Large intestine (tissue), 3 donors: ENCODE measurements around the gene RBM39. TPM values are rescaled to one million over a fixed set of nuclear protein-coding genes. Genes with fewer than 3 reads are reported as not detected.
"Not testable (repeated sequence)": the region's sequence is repeated elsewhere in the genome, so short reads cannot be mapped to it uniquely, and the experiment has no call there.

Experiments used
- DNase-seq, 2 donors: peaks; one replicate each; pipeline versions ENCODE4 v3.0.0 to v3.0.0-alpha.2; 2013
- H3K27ac ChIP-seq: one replicate; pipeline ENCODE4 v1.5.1; 2013; ENCODE audit warnings: low read length
- H3K27me3 ChIP-seq: 2 replicates; pipeline ENCODE4 v1.6.1; 2013; ENCODE audit warnings: low read length; ENCODE audit not compliant: control insufficient read depth, insufficient read depth
- H3K36me3 ChIP-seq: 2 replicates; pipeline ENCODE4 v1.6.1; 2013; ENCODE audit warnings: low read length; ENCODE audit not compliant: control insufficient read depth, insufficient read depth
- H3K4me1 ChIP-seq: one replicate; pipeline ENCODE4 v1.6.1; 2013; ENCODE audit warnings: low read length; ENCODE audit not compliant: control insufficient read depth, insufficient read depth
- H3K4me3 ChIP-seq: one replicate; pipeline ENCODE4 v1.5.1; 2013; ENCODE audit warnings: low read length
- H3K9me3 ChIP-seq: one replicate; pipeline ENCODE4 v1.6.1; 2013; ENCODE audit warnings: mild to moderate bottlenecking, low read depth, low read length, moderate library complexity; ENCODE audit not compliant: control insufficient read depth
- WGBS: methylation state at CpG from one replicate; pipeline ENCODE4 v1.1.5; 2013; ENCODE audit warnings: low lambda C conversion rate; ENCODE audit not compliant: insufficient coverage; 5-methylcytosine and 5-hydroxymethylcytosine counted together
- polyA plus RNA-seq: library from polyadenylated mRNA; unstranded; fragments of 120-200 nt; gene quantifications from one replicate; pipeline ENCODE4 v1.2.1, GENCODE V29; 2013

The RBM39 gene
- polyA plus RNA-seq, 1 donor, result 429 TPM

GRCh38 chr20:35718972-35719635, 23.0 kb downstream of the RBM39 start:
- no CpG with 5 or more reads among the region's 12 CpGs for WGBS
- H3K4me3 ChIP-seq, result no peak overlapping the region
- H3K9me3 ChIP-seq, result no peaks in the 10 kb centered on the region
- peaks cover 85% of the 10 kb centered on the region for H3K36me3 ChIP-seq
- no peaks in the 10 kb centered on the region for H3K4me1 ChIP-seq
- H3K27ac ChIP-seq, result no peak overlapping the region
- no peaks in the 10 kb centered on the region for H3K27me3 ChIP-seq
- no peak for DNase-seq

- H3K4me3 ChIP-seq, H3K9me3 ChIP-seq, H3K27ac ChIP-seq, H3K27me3 ChIP-seq, DNase-seq, H3K4me1 ChIP-seq: not testable (repeated sequence)
- WGBS, result 80% methylated on average over 1 of the region's 8 CpGs
- peaks cover 82% of the 10 kb centered on the region for H3K36me3 ChIP-seq
Observed at GRCh38 chr20:35718321-35718720, 23.7 kb downstream of the RBM39 start.

GRCh38 chr20:35716330-35716729, 25.7 kb downstream of the RBM39 start:
- no CpG with 5 or more reads among the region's 4 CpGs for WGBS

GRCh38 chr20:35715652-35716051, 26.4 kb downstream of the RBM39 start:
- Histone ChIP-seq H3K27me3 (no peaks in the 10 kb centered on the region), H3K4me1 (no peaks in the 10 kb centered on the region)
- no CpG with 5 or more reads among the region's 2 CpGs for WGBS

More at GRCh38 chr20:35716330-35716729, 25.7 kb downstream of the RBM39 start:
- H3K27me3 ChIP-seq, result no peaks in the 10 kb centered on the region
- peaks cover 79% of the 10 kb centered on the region for H3K36me3 ChIP-seq
- no peak overlapping the region for H3K27ac ChIP-seq
- no peaks in the 10 kb centered on the region for H3K9me3 ChIP-seq
- DNase-seq, result no peak
- H3K4me3 ChIP-seq, result no peak overlapping the region
- no peaks in the 10 kb centered on the region for H3K4me1 ChIP-seq

GRCh38 chr20:35714127-35714526, 27.9 kb downstream of the RBM39 start:
- H3K4me3 ChIP-seq, result no peak overlapping the region
- DNase-seq, result no peak
- no peaks in the 10 kb centered on the region for H3K27me3 ChIP-seq
- H3K27ac ChIP-seq, result no peak overlapping the region
- WGBS, result 100% methylated on average over 4 of the region's 4 CpGs
- H3K9me3 ChIP-seq, result no peaks in the 10 kb centered on the region
- H3K36me3 ChIP-seq, result peaks cover 77% of the 10 kb centered on the region
- no peaks in the 10 kb centered on the region for H3K4me1 ChIP-seq

More at GRCh38 chr20:35715652-35716051, 26.4 kb downstream of the RBM39 start:
- H3K27ac ChIP-seq, result no peak overlapping the region
- H3K9me3 ChIP-seq, result no peaks in the 10 kb centered on the region
- H3K36me3 ChIP-seq, result peaks cover 79% of the 10 kb centered on the region
- H3K4me3 ChIP-seq, result no peak overlapping the region
- no peak for DNase-seq

- H3K4me3 ChIP-seq, DNase-seq, H3K27ac ChIP-seq, H3K4me1 ChIP-seq, H3K27me3 ChIP-seq, H3K9me3 ChIP-seq: not testable (repeated sequence)
- WGBS, result 100% methylated on average over 2 of the region's 9 CpGs
- H3K36me3 ChIP-seq, result peaks cover 74% of the 10 kb centered on the region
Observed at GRCh38 chr20:35713120-35713519, 28.9 kb downstream of the RBM39 start.

DNA sequence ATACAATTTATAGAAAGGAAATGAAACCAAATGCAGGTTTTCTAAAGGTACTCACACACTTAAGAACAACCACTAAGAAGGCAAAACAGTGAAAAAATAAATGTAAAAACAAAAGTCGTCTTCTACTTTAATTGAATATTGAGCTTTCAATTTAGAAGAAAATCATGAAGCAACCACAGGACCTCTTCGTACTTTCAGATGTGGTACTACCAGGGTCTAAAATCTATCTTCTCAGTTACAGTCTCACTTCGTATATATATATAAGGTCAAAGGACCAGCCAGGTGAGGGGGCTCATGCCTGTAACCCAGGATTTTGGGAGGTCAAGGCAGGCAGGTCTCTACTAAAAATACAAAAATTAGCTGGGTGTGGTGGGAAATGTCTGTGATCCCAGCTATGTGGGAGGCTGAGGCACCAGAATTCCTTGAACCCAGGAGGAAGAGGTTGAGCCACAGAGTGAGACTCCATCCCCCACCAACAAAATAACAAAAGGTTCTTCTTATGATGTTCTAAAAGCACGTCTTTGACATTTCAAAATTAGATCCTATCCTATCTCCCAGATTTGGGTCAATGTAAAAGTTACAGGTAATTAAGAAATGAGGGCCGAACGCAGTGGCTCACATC, 30.4 kb downstream of the RBM39 start:
- H3K4me3 ChIP-seq, result no peak overlapping the region
- 93% methylated on average over 2 of the region's 6 CpGs for WGBS
- no peaks in the 10 kb centered on the region for H3K9me3 ChIP-seq
- no peak for DNase-seq
- H3K27ac ChIP-seq, result no peak overlapping the region
- H3K36me3 ChIP-seq, result peaks cover 68% of the 10 kb centered on the region
- no peaks in the 10 kb centered on the region for H3K27me3 ChIP-seq
- H3K4me1 ChIP-seq, result no peaks in the 10 kb centered on the region

GRCh38 chr20:35710884-35711587, 31.0 kb downstream of the RBM39 start:
- Histone ChIP-seq H3K27ac (no peak overlapping the region), H3K27me3 (no peaks in the 10 kb centered on the region), H3K36me3 (peaks cover 66% of the 10 kb centered on the region), H3K9me3 (no peaks in the 10 kb centered on the region), H3K4me1 (no peaks in the 10 kb centered on the region), H3K4me3 (no peak overlapping the region)
- DNase-seq, result no peak
- 14% methylated on average over 1 of the region's 6 CpGs for WGBS

- H3K4me1 ChIP-seq, result no peaks in the 10 kb centered on the region
- DNase-seq, result no peak
- no peak overlapping the region for H3K27ac ChIP-seq
- H3K36me3 ChIP-seq, result peaks cover 65% of the 10 kb centered on the region
- H3K27me3 ChIP-seq, result no peaks in the 10 kb centered on the region
- H3K9me3 ChIP-seq, result no peaks in the 10 kb centered on the region
- no peak overlapping the region for H3K4me3 ChIP-seq
Observed at GRCh38 chr20:35710039-35710438, 32.0 kb downstream of the RBM39 start.

DNA sequence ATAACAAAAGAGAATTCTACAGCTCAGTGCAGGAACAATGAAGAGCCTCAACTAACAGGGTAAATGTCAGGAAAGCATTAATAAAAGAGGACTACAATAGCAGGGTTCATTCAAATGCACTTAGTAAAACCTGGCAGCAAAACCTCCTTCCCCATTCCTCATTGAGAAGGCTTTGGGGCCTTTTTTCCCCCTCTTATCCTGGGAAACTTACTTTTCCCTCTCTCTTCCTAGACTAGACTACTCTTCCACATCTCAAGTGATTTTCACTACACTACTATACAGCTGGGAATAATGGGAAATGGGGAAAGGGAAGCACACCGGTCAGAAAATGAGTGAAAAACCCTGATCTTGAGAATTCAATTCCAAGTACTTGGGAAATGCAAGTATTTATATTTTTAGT, 32.8 kb downstream of the RBM39 start:
- DNase-seq, result no peak
- WGBS, result 100% methylated on average over 1 of the region's 1 CpG
- H3K4me3 ChIP-seq, result no peak overlapping the region
- no peaks in the 10 kb centered on the region for H3K4me1 ChIP-seq
- H3K27me3 ChIP-seq, result no peaks in the 10 kb centered on the region
- no peaks in the 10 kb centered on the region for H3K9me3 ChIP-seq
- H3K27ac ChIP-seq, result no peak overlapping the region
- peaks cover 70% of the 10 kb centered on the region for H3K36me3 ChIP-seq
